Breast epithelium (tissue), 4 donors: ENCODE data around the gene MYNN. TPM values are rescaled to one million over a fixed set of nuclear protein-coding genes. Genes with fewer than 3 reads are reported as not detected.

ENCODE experiments used
- DNase-seq, 2 donors: peaks; one replicate each; pipeline ENCODE4 v3.0.0-alpha.2; 2019; ENCODE audit warnings: low spot score in 2 of 2
- H3K27ac ChIP-seq, 2 donors: fragments of 200-600 bp; sonication (generic) in 1 of 2; one replicate each; pipeline ENCODE4 v1.5.1; 2016 to 2019; ENCODE audit warnings: mild to moderate bottlenecking in 1 of 2
- H3K27me3 ChIP-seq, 2 donors: fragments of 200-600 bp; sonication (generic) in 1 of 2; one replicate each; pipeline versions ENCODE4 v1.5.1 to v1.6.0; 2017 to 2019; ENCODE audit warnings: control low read depth in 1 of 2, mild to moderate bottlenecking in 1 of 2
- H3K36me3 ChIP-seq: fragments of 200-600 bp; one replicate; pipeline ENCODE4 v1.5.1; 2019
- H3K4me1 ChIP-seq, 2 donors: fragments of 200-600 bp; sonication (generic); one replicate each; pipeline ENCODE4 v1.5.1; 2016 to 2019; ENCODE audit warnings: control low read depth in 1 of 2
- H3K4me3 ChIP-seq, 3 donors: fragments of 200-600 bp; sonication (generic); 1 replicate in 2 of 3; 2 replicates in 1 of 3; pipeline ENCODE4 v1.5.1; 2016 to 2019; ENCODE audit warnings: mild to moderate bottlenecking in 3 of 3, moderate library complexity in 2 of 3
- H3K9me3 ChIP-seq, 2 donors: fragments of 200-600 bp; sonication (generic) in 1 of 2; one replicate each; pipeline ENCODE4 v1.5.1; 2016 to 2019; ENCODE audit warnings: control low read depth in 1 of 2
- CTCF ChIP-seq, 3 donors: fragments of 450-650 bp; IDR thresholded peaks; one replicate each; pipeline ENCODE4 v1.5.1; 2016 to 2017; ENCODE audit warnings: antibody characterized with exemption in 3 of 3, mild to moderate bottlenecking in 3 of 3, moderate library complexity in 3 of 3
- POLR2A ChIP-seq: fragments of 450-650 bp; IDR thresholded peaks from one replicate; pipeline ENCODE4 v1.6.1; 2016; ENCODE audit warnings: antibody characterized with exemption, mild to moderate bottlenecking, moderate library complexity
- POLR2AphosphoS5 ChIP-seq, 3 donors: sonication (generic); formaldehyde crosslinking; IDR thresholded peaks; one replicate each; pipeline ENCODE4 v1.6.1; 2017; ENCODE audit warnings: antibody characterized with exemption in 3 of 3
- intact Hi-C: fragments of 100-400 bp; cut with DNase I; formaldehyde crosslinking; loops from one replicate; pipeline ENCODE4 v1.15.1; 2023; ENCODE audit warnings: low total_unique reads
- total RNA-seq, 3 donors: library from RNA; depleted of rRNA; stranded (reverse); fragments of >200 nt; gene quantifications; one replicate each; pipeline ENCODE4 v1.1.0, GENCODE V29; 2016

The MYNN gene
- total RNA-seq, 3 donors from 2014 or later = 16.0 to 29.0 (median 18.7) TPM

GRCh38 chr3:169822540-169822939 is 49.3 kb downstream of the MYNN start:
- TF ChIP-seq POLR2A (no peak), POLR2AphosphoS5 (IDR thresholded peaks at IDR 0.05) (no peak), CTCF (IDR thresholded peaks at IDR 0.05) (no peak)
- no peaks in the 10 kb centered on the region for H3K4me1 ChIP-seq
- H3K27ac ChIP-seq = no peak overlapping the region
- no peaks in the 10 kb centered on the region for H3K9me3 ChIP-seq
- intact Hi-C loops = no loop called here
- H3K27me3 ChIP-seq = peaks cover 0 to 5% of the 10 kb centered on the region in 2 donors
- no peak for DNase-seq
- H3K36me3 ChIP-seq = no peaks in the 10 kb centered on the region
- H3K4me3 ChIP-seq = no peak overlapping the region

GRCh38 chr3:169822983-169823382 is 49.8 kb downstream of the MYNN start:
- intact Hi-C loops = no loop called here
- Histone ChIP-seq H3K36me3 (no peaks in the 10 kb centered on the region), H3K27me3 (peaks cover 0 to 5% of the 10 kb centered on the region in 2 donors), H3K27ac (no peak overlapping the region), H3K9me3 (no peaks in the 10 kb centered on the region), H3K4me3 (no peak overlapping the region), H3K4me1 (no peaks in the 10 kb centered on the region)
- no peak for TF ChIP-seq CTCF (IDR thresholded peaks at IDR 0.05)
- TF ChIP-seq POLR2AphosphoS5 (IDR thresholded peaks at IDR 0.05) = no peak
- no peak for TF ChIP-seq POLR2A
- no peak for DNase-seq

- Histone ChIP-seq H3K27ac (no peak overlapping the region), H3K9me3 (no peaks in the 10 kb centered on the region), H3K4me3 (no peak overlapping the region), H3K27me3 (no peaks in the 10 kb centered on the region), H3K4me1 (no peaks in the 10 kb centered on the region), H3K36me3 (no peaks in the 10 kb centered on the region)
- no peak for DNase-seq
- TF ChIP-seq CTCF (IDR thresholded peaks at IDR 0.05) (no peak), POLR2A (no peak), POLR2AphosphoS5 (IDR thresholded peaks at IDR 0.05) (no peak)
- intact Hi-C loops = no loop called here
Observed at GRCh38 chr3:169825316-169825715, 52.1 kb downstream of the MYNN start.

- DNase-seq = no peak
- TF ChIP-seq POLR2AphosphoS5 (IDR thresholded peaks at IDR 0.05) = no peak
- no peak for TF ChIP-seq CTCF (IDR thresholded peaks at IDR 0.05)
- no peak for TF ChIP-seq POLR2A
- intact Hi-C loops = no loop called here
- Histone ChIP-seq H3K36me3 (no peaks in the 10 kb centered on the region), H3K27me3 (no peaks in the 10 kb centered on the region), H3K9me3 (no peaks in the 10 kb centered on the region), H3K27ac (no peak overlapping the region), H3K4me3 (no peak overlapping the region), H3K4me1 (no peaks in the 10 kb centered on the region)
Observed at GRCh38 chr3:169827712-169828111, 54.5 kb downstream of the MYNN start.

- H3K27ac ChIP-seq = no peak overlapping the region
- H3K9me3 ChIP-seq = no peaks in the 10 kb centered on the region
- no peak for DNase-seq
- H3K36me3 ChIP-seq = no peaks in the 10 kb centered on the region
- no peaks in the 10 kb centered on the region for H3K4me1 ChIP-seq
- intact Hi-C loops = no loop called here
- H3K27me3 ChIP-seq = no peaks in the 10 kb centered on the region
- TF ChIP-seq POLR2AphosphoS5 (IDR thresholded peaks at IDR 0.05) (no peak), POLR2A (no peak)
- H3K4me3 ChIP-seq = no peak overlapping the region
Observed at GRCh38 chr3:169835533-169835932, 62.3 kb downstream of the MYNN start.
